ENCODE measurements around the gene TRIP12.
A peak's percentile ranks its signal among the peaks of the same experiment; 100 is the strongest.

TRIP12 gene

DNA sequence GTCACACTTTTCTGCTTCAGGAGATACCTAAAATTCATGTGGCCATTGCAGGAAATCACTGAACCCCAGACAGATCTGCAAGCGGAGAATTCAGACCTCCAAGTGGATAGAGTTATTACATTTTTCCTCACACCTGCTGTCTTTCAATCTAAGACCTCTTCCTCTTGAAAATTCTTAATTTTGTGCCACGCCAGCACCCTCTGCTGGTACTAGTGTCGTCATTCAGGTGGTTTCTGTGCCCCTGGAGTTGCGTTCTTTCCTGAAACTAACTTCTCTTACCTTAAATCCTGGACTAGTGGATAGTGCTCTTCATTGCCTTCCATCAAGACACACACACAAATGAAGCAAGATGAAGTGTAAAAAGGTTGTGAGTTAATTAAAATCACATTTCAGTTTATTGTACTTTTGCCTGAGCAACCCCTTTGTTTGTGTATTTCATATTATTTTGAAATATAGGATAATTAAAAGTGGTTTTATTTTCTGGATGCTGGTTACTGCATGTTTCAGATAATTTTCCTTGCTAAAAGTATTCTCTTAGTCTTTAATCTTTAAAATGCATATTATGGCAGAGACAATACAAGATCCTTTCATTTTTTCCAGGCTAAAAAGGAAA lies 205.8 kb downstream of the TRIP12 start:
- DNase-seq (ENCODE audit: low spot score) = peak; percentile 39

DNA sequence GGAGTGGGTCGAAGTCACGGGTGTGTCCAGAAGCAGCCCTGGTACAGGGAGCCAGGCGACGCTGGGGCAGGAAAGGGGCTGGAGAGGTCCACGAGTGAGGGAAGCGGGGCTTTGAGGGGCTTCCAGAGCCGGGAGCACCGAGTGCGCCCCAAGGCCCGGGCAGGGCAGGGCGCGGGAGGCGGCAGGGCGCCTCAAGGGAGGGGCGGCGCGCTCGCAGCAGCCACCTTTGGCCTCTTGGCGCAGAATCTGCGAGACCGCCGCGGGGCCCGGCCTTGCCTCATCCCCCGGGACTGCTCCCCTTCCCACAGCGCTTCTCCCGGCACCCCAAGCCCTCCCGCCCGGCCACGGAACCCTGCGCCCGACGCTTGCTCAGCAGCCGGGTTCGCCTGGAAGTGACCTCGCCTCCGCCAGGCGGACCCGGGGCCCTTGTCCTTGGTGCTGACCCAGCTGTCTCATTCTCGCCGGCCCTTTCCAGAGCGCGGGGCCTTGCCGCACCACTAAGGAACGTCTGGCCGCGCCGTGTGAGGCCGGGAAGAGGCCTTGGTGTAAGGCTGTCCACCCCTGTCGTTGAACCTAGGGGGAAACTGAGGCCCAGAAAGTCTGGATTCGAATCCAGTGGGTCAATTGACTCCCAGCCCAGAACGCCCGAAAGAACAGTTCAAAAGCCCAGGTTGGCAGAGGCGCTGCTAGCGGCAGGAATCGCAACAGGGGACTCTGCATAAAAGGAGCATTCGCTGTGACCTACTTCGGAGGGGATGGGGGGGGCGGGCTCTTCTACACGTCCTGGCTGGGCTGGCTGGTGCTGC lies 206.9 kb downstream of the TRIP12 start:
- peak; percentile 86 for DNase-seq (ENCODE audit: low spot score)

DNA sequence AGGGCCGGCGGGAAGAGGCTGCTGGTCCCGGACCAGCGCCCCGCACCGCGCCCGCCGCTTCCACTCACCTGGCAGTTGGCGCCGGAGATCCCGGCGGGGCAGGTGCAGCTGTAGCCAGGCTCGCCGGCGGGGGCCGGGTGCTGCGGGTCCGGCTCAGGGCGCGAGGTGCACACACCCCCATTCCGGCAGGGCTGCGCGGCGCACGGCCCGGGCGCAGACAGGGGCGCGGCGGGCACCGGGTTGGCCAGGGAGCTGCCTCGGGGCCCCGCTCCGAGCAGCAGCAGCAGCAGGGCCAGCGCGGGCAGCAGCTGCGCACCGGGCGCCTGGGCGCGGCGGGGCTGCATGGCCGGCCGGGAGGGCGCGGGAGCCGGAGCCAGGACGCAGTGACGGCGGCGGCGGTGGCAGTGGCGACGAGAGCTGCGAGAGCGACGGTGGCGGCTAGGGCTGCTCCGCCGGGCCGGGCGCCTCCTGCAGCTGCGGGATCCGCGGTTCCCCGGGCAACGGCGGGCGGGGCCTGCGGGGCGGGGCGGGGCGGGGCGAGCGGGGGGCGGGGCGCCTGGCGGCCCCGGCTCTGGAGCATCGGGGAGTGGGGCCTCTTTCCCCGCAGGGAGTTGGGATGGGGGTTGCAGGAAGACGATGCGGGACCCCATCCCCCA lies 207.6 kb downstream of the TRIP12 start, which contains the start of gene DNER:
Gene DNER (minus strand): TSS at position 476 of the 656 bp plus-strand sequence. CDS start 132 bp downstream, at position 344.
- peak; percentile 89 for DNase-seq (ENCODE audit: low spot score)

Measured in iPS-NIHi11 (cell line).